Measurements from ENCODE around the gene DHX36. TPM values are rescaled to one million over a fixed set of nuclear protein-coding genes. Genes with fewer than 3 reads are reported as not detected.

DHX36 gene
- total RNA-seq, 4 donors from 2014 or later = 57.2 to 106 (median 70.9) TPM

DNA sequence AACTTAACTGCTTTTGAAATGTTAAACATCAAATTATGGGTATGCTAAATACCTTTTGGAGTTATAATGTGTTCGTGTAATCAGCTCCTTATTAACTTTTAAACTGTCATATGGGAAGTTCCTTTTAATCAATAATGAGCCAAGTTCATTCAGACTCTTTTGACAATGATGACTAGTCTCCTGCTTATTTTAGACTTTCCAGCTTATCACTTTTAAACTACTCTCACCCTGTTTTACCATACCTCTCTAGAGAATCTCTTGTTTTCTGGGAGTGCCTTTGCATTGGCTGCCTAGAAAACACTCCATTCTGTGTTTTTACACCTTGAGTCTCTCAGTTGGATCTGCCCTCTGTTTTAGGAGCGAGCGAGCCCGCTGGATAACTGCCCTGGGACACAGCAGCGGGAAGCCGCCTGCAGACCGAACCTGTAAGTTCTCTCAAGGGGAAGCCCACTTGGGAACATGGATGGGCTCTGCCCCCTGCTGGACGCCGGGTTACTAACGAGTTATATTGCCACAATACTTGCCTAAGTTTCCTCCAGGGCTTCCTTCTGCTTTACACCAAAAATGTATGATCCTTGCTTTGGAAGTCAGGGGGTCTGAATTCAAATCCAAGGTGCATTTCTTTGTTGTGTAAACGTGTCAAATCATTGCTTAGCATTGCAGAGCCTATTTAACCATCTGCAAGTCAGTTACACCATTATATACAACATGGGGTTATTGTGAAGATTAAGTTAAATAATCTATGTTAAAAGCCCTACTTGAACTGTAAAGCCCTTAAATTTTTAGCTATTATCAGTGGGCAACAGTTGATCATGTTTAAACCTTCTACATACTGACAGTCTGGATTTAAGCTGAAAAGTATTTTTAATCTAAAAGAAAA lies 71.3 kb downstream of the DHX36 start:
- Histone ChIP-seq H3K4me1 (no peaks in the 10 kb centered on the region), H3K4me3 (replicated peaks in 1 of 3) (no peak overlapping the region), H3K9me3 (no peaks in the 10 kb centered on the region), H3K36me3 (peaks cover 5 to 11% of the 10 kb centered on the region in 2 donors), H3K27ac (no peak overlapping the region), H3K27me3 (no peaks in the 10 kb centered on the region)
- DNase-seq = peak; percentile 90 to 95
- intact Hi-C loops (cut with DNase I) = loop anchor here (10.0 kb wide), 1 partner anchor 148 kb away; no protein-coding TSS in a partner anchor
- no peak for TF ChIP-seq POLR2A (IDR thresholded peaks at IDR 0.05)
- TF ChIP-seq, protein P1, sequence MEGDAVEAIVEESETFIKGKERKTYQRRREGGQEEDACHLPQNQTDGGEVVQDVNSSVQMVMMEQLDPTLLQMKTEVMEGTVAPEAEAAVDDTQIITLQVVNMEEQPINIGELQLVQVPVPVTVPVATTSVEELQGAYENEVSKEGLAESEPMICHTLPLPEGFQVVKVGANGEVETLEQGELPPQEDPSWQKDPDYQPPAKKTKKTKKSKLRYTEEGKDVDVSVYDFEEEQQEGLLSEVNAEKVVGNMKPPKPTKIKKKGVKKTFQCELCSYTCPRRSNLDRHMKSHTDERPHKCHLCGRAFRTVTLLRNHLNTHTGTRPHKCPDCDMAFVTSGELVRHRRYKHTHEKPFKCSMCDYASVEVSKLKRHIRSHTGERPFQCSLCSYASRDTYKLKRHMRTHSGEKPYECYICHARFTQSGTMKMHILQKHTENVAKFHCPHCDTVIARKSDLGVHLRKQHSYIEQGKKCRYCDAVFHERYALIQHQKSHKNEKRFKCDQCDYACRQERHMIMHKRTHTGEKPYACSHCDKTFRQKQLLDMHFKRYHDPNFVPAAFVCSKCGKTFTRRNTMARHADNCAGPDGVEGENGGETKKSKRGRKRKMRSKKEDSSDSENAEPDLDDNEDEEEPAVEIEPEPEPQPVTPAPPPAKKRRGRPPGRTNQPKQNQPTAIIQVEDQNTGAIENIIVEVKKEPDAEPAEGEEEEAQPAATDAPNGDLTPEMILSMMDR (IDR thresholded peaks at IDR 0.05) = peak; percentile 74 to 94 (median 84)
- 10 to 11% methylated on average over 10 to 11 of the region's 11 CpGs for WGBS, 2 donors

DNA sequence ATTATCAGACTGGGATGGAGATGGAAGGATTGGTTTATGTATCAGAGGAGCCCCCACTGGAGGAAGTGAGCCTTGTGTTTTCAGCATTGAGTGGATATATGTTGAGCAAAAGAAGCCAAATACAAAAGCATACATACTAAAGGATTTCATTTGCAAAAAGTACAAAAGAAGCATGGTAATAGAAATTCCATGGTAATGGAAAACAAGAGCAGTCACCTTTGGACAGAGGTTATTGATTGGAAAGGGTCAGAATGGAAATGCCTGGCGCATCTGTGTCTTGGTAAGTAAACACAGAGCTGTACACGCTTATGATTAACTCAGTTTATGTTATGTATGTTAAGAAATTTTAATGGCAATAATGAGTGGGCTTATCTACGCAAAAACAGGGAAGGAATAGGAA lies 72.7 kb downstream of the DHX36 start:
- DNase-seq = no peak
- no peak overlapping the region for H3K4me3 ChIP-seq (replicated peaks in 1 of 3)
- H3K27ac ChIP-seq = no peak overlapping the region
- 94% methylated on average over 3 of the region's 3 CpGs for WGBS, 2 donors
- TF ChIP-seq, protein P1 (IDR thresholded peaks at IDR 0.05) = no peak
- TF ChIP-seq POLR2A (IDR thresholded peaks at IDR 0.05) = no peak
- H3K36me3 ChIP-seq = peaks cover 5 to 7% of the 10 kb centered on the region in 2 donors
- H3K27me3 ChIP-seq = no peaks in the 10 kb centered on the region
- H3K4me1 ChIP-seq = no peaks in the 10 kb centered on the region
- intact Hi-C loops (cut with DNase I) = loop anchor here (10.0 kb wide), 1 partner anchor 147 kb away; no protein-coding TSS in a partner anchor
- no peaks in the 10 kb centered on the region for H3K9me3 ChIP-seq

DNA sequence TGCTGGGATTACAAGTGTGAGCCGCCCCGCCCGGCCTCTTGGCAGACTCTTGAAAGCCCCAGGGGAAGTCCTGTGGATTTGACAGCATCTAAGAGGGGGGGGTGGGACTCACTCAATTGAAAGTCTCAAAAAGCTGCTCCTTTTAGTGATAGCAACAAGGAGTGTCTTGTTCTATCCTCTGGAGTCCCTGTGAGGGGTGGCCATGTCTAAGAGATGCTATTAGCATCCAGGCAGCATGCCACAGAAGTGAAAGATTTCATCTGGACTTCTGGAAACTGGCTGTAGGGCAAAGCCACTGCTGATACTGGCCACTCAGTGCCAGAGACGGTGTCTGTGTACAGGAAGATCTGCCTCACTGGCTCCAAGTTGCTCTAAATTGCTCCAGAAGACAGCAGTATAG lies 74.0 kb downstream of the DHX36 start:
- intact Hi-C loops (cut with DNase I) = loop anchor here (10.0 kb wide), 1 partner anchor 145 kb away; no protein-coding TSS in a partner anchor

DNA sequence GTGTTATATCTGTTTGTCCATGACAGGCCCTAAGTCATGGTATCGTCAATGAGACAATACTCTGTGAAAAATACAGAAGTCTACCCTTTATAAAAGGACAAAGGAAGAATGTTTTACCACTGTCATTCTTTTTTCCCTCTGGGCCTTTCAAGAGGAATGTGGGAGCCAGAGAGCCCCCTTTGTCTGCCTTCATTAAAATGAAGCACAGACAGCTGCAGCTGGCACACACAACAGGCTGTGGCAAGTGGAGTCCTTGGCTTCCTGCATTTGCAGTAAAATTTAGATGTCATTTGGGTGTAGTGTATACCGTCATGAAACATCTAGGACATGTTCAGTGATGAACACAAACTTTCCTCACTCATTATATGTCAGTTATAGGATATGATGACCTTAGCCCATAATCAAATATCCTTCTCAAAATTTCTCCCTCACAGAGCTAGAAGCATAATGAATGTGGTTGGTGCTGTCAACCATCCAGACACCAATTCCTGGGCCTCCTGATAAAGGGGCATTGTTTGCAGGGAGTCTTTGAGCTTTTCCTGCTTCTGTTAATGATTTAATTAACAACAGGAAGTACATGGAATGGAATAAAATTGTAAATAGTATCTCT lies 76.4 kb downstream of the DHX36 start:
- TF ChIP-seq, protein P1 (IDR thresholded peaks at IDR 0.05) = no peak
- TF ChIP-seq POLR2A (IDR thresholded peaks at IDR 0.05) = no peak
- WGBS, 2 donors = 98 to 99% methylated on average over 2 of the region's 2 CpGs
- no peak overlapping the region for H3K27ac ChIP-seq

More for the DNA sequence above, 74.0 kb downstream of the DHX36 start:
- Histone ChIP-seq H3K27ac (no peak overlapping the region), H3K4me1 (no peaks in the 10 kb centered on the region), H3K9me3 (no peaks in the 10 kb centered on the region), H3K36me3 (peaks cover 3 to 6% of the 10 kb centered on the region in 2 donors), H3K4me3 (replicated peaks in 1 of 3) (no peak overlapping the region), H3K27me3 (no peaks in the 10 kb centered on the region)
- no peak for TF ChIP-seq POLR2A (IDR thresholded peaks at IDR 0.05)
- TF ChIP-seq, protein P1 (IDR thresholded peaks at IDR 0.05) = no peak
- WGBS, 2 donors = 93 to 100% methylated on average over 4 of the region's 4 CpGs
- DNase-seq = no peak

More for the DNA sequence above, 76.4 kb downstream of the DHX36 start:
- H3K9me3 ChIP-seq = no peaks in the 10 kb centered on the region
- H3K4me3 ChIP-seq (replicated peaks in 1 of 3) = no peak overlapping the region
- DNase-seq = no peak
- H3K4me1 ChIP-seq = no peaks in the 10 kb centered on the region
- H3K27me3 ChIP-seq = no peaks in the 10 kb centered on the region
- intact Hi-C loops (cut with DNase I) = loop anchor here (10.0 kb wide), 1 partner anchor 113 kb away; no protein-coding TSS in a partner anchor
- H3K36me3 ChIP-seq = no peaks in the 10 kb centered on the region
